T-helper 2 cell treated with Interferon-gamma antibody and Interleukin-4, amounts not matched to agents 5 μg/mL and 100 μg/mL, for 36 hours (primary cell): ENCODE results near the gene SUZ12.
A peak's percentile ranks its signal among the peaks of the same experiment; 100 is the strongest.
"Not testable (repeated sequence)": the region's sequence is repeated elsewhere in the genome, so short reads cannot be mapped to it uniquely, and the experiment has no call there.

Experiments used
- DNase-seq: peaks from one replicate; pipeline ENCODE4 v3.0.0; 2021; ENCODE audit warnings: low spot score
- H3K27ac Mint-ChIP-seq: one replicate; pipeline ENCODE4 v1.8.0; 2021; ENCODE audit warnings: mild to moderate bottlenecking, mixed read lengths
- H3K27me3 Mint-ChIP-seq: one replicate; pipeline ENCODE4 v1.8.0; 2021; ENCODE audit warnings: low read depth, mixed read lengths
- H3K36me3 Mint-ChIP-seq: one replicate; pipeline ENCODE4 v1.8.0; 2021; ENCODE audit warnings: low read depth, mixed read lengths
- H3K4me1 Mint-ChIP-seq: one replicate; pipeline ENCODE4 v1.8.0; 2021; ENCODE audit warnings: low read depth, mixed read lengths
- H3K4me3 Mint-ChIP-seq: one replicate; pipeline ENCODE4 v1.8.0; 2022; ENCODE audit warnings: mild to moderate bottlenecking, moderate library complexity, mixed read lengths
- H3K9me3 Mint-ChIP-seq: one replicate; pipeline ENCODE4 v1.8.0; 2021; ENCODE audit warnings: mixed read lengths

The SUZ12 gene

GRCh38 chr17:31936615-31937609, at the start of gene SUZ12:
TSS of gene SUZ12 (plus strand) at chr17:31937007. CDS start at chr17:31937247, 240 bp downstream.
- Mint-ChIP-seq H3K27ac (peak within 1 kb of the TSS; percentile 82), H3K4me1 (peaks cover 14% of the 10 kb centered on the region), H3K36me3 (peaks cover 19% of the 10 kb centered on the region), H3K4me3 (peak within 1 kb of the TSS; percentile 91)
- H3K9me3 Mint-ChIP-seq, H3K27me3 Mint-ChIP-seq: not testable (repeated sequence)
- DNase-seq = peak; percentile 93

- no peaks in the 10 kb centered on the region for H3K9me3 Mint-ChIP-seq
- no peaks in the 10 kb centered on the region for H3K4me1 Mint-ChIP-seq
- H3K27me3 Mint-ChIP-seq = no peaks in the 10 kb centered on the region
- no peak overlapping the region for H3K27ac Mint-ChIP-seq
- DNase-seq = no peak
- no peak overlapping the region for H3K4me3 Mint-ChIP-seq
- H3K36me3 Mint-ChIP-seq = peaks cover 52% of the 10 kb centered on the region
Measured at GRCh38 chr17:31888124-31888523, 48.7 kb upstream of the SUZ12 start.

DNA sequence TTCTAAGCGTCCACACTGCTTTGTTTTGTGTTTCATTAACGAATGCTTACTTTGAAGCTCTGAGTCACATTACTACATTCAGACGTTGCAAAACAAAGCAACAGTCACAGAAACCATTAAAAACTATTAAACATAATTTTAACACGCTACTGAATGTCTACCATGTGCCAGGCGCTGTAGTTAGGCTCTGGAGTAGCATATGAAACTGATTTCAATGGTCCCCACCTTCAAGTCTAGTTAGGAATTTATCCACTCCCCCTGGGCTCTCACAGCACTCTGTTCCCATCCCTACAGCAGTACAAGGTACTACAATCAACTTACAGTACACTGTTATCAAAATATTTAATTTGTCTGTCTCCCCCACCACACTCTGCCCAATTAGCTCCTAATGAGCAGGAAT, 35.9 kb upstream of the SUZ12 start:
- H3K27me3 Mint-ChIP-seq = no peaks in the 10 kb centered on the region
- H3K4me1 Mint-ChIP-seq = peaks cover 11% of the 10 kb centered on the region
- H3K36me3 Mint-ChIP-seq = peaks cover 14% of the 10 kb centered on the region
- no peak overlapping the region for H3K4me3 Mint-ChIP-seq
- H3K9me3 Mint-ChIP-seq = no peaks in the 10 kb centered on the region
- no peak for DNase-seq
- no peak overlapping the region for H3K27ac Mint-ChIP-seq

DNA sequence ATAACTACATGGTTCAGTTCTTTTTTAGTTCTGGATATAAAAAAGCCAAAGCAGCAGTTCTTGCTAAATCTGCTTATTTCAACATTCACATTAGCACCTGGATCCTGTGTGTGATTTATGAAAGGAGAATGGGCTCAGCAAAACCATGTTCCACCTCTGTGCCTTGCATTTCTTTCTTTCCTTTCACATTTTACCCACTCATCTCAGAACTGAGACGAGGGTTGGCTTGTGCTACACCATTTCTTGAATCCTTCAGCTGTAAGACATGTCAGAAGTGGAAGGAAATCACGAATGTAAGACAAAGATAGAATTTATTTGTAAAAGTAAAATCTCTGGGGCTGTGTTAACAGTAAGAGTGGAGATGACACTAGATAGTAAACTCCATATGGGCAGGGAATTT, 34.1 kb upstream of the SUZ12 start:
- DNase-seq = no peak
- H3K4me3 Mint-ChIP-seq = peak overlapping the region; percentile 18
- no peak overlapping the region for H3K27ac Mint-ChIP-seq
- H3K9me3 Mint-ChIP-seq = no peaks in the 10 kb centered on the region
- peaks cover 14% of the 10 kb centered on the region for H3K4me1 Mint-ChIP-seq
- no peaks in the 10 kb centered on the region for H3K27me3 Mint-ChIP-seq
- peaks cover 3% of the 10 kb centered on the region for H3K36me3 Mint-ChIP-seq

DNA sequence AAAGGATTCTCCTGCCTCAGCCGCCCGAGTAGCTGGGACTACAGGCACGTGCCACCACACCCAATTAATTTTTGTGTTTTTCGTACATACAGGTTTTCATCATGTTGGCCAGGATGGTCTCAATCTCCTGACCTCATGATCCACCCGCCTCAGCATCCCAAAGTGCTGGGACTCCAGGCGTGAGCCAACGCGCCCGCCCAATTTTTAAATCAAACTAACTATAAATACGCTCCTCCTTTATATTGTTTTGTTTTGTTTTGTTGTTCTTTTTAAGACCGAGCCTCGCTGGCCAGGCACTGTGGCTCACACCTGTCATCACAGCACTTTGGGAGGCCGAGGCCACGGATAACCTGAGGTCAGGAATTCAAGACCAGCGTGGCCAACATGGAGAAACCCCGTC, 33.4 kb upstream of the SUZ12 start:
- Mint-ChIP-seq H3K4me3 (no peak overlapping the region), H3K9me3 (no peaks in the 10 kb centered on the region), H3K27ac (no peak overlapping the region), H3K36me3 (no peaks in the 10 kb centered on the region), H3K27me3 (peaks cover 4% of the 10 kb centered on the region), H3K4me1 (peaks cover 11% of the 10 kb centered on the region)
- no peak for DNase-seq

DNA sequence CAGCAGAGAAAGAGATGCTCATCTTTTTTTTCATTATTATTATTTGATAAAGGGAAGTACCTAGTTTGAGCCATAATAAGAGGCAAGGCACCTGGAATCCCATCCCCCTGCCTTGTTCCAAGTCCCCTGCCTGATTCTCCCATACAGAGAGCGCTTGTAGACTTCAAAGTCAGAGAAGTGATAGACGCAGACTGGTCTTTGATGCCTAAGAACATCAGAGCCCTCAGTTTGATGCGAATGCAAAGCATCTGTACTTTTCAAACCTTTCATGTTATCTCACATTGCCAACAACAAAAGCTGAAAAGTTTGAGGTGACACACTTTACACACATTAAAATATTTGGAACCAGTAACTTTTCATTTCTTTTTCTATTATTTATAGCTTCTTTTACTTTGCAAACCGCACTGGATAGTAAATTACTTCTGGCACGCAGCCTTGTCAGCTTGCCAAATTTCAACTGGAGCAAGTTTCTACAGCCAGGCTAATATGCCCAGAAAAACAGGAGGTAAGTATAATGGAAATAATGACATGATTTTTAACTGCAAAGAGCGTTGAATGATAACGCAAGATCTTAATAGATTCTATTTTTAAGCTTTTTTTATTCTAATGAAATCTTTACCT, 29.4 kb upstream of the SUZ12 start:
- no peaks in the 10 kb centered on the region for H3K36me3 Mint-ChIP-seq
- no peak overlapping the region for H3K4me3 Mint-ChIP-seq
- no peak for DNase-seq
- H3K27me3 Mint-ChIP-seq = peaks cover 17% of the 10 kb centered on the region
- peaks cover 12% of the 10 kb centered on the region for H3K4me1 Mint-ChIP-seq
- no peaks in the 10 kb centered on the region for H3K9me3 Mint-ChIP-seq
- no peak overlapping the region for H3K27ac Mint-ChIP-seq

DNA sequence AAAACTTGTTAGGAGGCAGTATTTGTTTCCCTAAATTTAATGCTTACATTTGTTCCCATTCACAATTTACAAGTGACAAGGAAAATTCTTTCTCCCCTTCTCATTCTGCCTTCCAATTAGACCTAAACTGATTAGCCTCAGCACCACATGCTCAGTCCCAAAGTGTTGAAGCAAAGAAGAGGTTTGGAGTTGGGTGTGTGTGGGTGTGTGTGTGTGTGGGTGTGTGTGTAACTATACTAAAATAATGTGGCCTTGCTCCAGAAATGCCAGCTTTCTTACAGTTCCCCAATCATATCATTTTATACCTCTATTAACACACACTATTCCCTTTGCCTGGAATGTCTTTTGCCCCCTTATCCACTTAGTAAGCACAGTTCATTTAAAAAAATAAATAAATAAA, 28.4 kb upstream of the SUZ12 start:
- Mint-ChIP-seq H3K36me3 (no peaks in the 10 kb centered on the region), H3K4me1 (peaks cover 6% of the 10 kb centered on the region), H3K27ac (no peak overlapping the region), H3K4me3 (no peak overlapping the region), H3K27me3 (peaks cover 17% of the 10 kb centered on the region), H3K9me3 (no peaks in the 10 kb centered on the region)
- no peak for DNase-seq

DNA sequence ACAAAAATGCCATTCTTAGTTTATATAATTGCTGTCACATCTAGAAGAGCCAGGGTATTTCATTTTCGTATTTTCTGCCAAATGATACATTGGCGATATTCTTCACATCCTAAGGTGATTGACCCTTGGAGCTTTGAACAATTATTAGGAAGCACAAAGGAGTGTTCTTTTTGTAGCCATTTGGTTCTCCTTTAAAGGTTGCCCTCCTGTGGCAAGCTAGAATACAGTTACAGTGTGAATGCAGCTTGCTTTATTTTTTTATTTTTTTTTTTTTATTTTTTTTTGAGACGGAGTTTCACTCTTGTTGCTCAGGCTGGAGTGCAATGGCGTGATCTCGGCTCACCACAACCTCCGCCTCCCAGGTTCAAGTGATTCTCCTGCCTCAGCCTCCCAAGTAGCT, 24.1 kb upstream of the SUZ12 start:
- not testable (repeated sequence) for H3K36me3 Mint-ChIP-seq, H3K9me3 Mint-ChIP-seq, H3K4me3 Mint-ChIP-seq, H3K4me1 Mint-ChIP-seq, H3K27ac Mint-ChIP-seq, DNase-seq
- H3K27me3 Mint-ChIP-seq = peaks cover 27% of the 10 kb centered on the region

DNA sequence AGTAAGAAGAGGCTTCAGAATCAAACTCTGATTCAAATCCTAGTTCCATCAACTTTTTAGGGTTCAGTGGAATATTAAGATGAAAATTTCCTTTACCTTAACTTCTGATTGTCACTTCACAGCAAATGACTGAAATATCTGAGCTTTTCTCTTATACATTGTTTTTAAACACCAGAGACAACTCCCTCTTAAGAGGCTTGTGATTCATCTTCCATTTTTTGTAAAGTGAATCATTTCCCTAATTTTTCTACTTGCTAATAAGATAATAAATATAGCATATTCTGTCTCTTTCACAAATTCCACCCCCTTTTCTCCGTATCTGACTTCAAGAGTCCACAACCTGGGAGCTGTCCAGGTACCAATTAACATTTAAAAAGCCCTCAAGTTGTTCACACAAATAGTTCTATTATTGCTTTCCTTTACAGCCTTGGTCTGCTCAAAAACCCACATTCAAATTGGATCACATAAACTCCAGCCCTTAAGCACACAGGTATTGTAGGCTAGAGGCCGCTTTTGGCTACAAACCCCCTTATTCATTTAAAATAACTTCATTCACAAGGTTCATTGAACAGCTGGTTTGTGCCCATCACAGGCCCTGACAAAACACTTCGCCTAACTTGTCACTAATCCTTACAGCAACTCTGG, 21.2 kb upstream of the SUZ12 start:
- DNase-seq = no peak
- peaks cover 23% of the 10 kb centered on the region for H3K27me3 Mint-ChIP-seq
- peaks cover 10% of the 10 kb centered on the region for H3K4me1 Mint-ChIP-seq
- H3K4me3 Mint-ChIP-seq = no peak overlapping the region
- H3K27ac Mint-ChIP-seq = no peak overlapping the region
- H3K36me3 Mint-ChIP-seq = no peaks in the 10 kb centered on the region
- no peaks in the 10 kb centered on the region for H3K9me3 Mint-ChIP-seq

GRCh38 chr17:31916491-31917064, 20.2 kb upstream of the SUZ12 start:
- no peaks in the 10 kb centered on the region for H3K36me3 Mint-ChIP-seq
- H3K27me3 Mint-ChIP-seq = peaks cover 23% of the 10 kb centered on the region
- no peak overlapping the region for H3K27ac Mint-ChIP-seq

DNA sequence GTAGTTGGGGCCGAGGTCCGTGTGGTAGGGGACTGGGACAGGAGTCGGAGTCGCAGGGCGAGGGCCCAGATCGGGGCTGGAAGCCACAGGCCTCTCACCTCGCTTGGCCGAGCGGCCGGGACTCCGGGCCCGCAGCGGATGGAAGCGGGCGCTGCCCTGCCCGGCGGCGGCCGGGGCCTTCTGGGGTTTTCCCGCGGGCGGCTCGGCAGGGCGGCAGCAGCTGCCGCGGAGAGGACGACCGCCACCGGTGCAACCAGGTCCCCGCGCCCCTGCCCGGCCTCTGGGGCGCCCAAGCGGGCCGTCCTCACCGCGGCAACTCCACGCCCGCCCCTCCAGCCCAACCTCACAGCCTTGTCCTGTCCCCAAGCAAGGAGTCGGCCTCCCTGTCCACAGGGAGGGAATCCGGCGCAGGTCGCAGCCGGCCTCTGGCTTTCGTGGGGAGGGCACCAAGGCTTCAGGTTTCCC, 19.7 kb upstream of the SUZ12 start:
- peaks cover 10% of the 10 kb centered on the region for H3K4me1 Mint-ChIP-seq

More at GRCh38 chr17:31916491-31917064, 20.2 kb upstream of the SUZ12 start:
- Mint-ChIP-seq H3K9me3 (no peaks in the 10 kb centered on the region), H3K4me3 (no peak overlapping the region), H3K4me1 (peaks cover 10% of the 10 kb centered on the region)
- no peak for DNase-seq

DNA sequence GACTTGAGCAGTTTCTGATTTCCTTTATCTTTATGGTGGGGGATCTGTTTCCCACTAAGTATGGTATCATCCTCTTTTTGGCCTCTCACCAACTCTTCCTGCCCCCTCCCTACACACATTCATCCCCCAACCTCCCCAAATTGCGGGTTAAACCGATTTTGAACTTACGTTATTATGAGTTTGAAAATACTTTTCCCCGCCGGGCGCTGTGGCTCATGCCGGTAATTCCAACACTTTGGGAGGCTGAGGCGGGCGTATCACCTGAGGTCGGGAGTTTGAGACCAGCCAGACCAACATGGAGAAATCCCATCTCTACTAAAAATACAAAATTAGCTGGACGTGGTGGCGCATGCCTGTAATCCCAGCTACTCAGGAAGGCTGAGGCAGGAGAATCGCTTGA, 19.1 kb upstream of the SUZ12 start:
- H3K9me3 Mint-ChIP-seq, H3K27ac Mint-ChIP-seq, DNase-seq, H3K4me1 Mint-ChIP-seq, H3K36me3 Mint-ChIP-seq, H3K4me3 Mint-ChIP-seq: not testable (repeated sequence)
- H3K27me3 Mint-ChIP-seq = peaks cover 17% of the 10 kb centered on the region

More for the DNA sequence above, 19.7 kb upstream of the SUZ12 start:
- Mint-ChIP-seq H3K9me3 (no peaks in the 10 kb centered on the region), H3K36me3 (no peaks in the 10 kb centered on the region), H3K27ac (no peak overlapping the region), H3K4me3 (no peak overlapping the region), H3K27me3 (peaks cover 19% of the 10 kb centered on the region)
- DNase-seq = no peak

DNA sequence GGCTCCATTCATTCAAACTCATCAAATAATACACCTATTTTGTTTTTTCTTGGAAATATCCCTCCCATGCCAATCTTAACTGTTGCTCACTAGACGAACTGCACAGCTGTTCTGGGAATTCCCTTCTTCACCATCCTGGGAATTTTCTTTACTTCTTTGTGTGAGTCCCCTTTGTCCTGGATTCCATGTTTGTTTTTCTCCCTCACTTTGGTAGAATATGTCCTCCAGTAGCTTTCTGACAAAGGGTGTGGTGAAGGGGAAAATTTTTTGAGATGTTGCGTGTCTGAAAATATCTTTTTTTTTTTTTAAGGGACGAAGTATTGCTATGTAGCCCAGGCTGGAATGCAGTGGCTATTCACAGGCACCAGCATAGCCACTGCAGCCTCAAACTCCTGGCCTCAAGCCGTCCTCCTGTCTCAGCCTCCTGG, 18.1 kb upstream of the SUZ12 start:
- no peak for DNase-seq
- Mint-ChIP-seq H3K4me3 (no peak overlapping the region), H3K36me3 (no peaks in the 10 kb centered on the region), H3K4me1 (peaks cover 8% of the 10 kb centered on the region), H3K27ac (no peak overlapping the region), H3K27me3 (peaks cover 17% of the 10 kb centered on the region), H3K9me3 (no peaks in the 10 kb centered on the region)
